Sigmoid colon (tissue), 4 donors: Measurements from ENCODE around the gene WNT11.

ENCODE experiments used
- POLR2A ChIP-seq, 2 donors: fragments of 450-650 bp; IDR thresholded peaks; one replicate each; pipeline ENCODE4 v1.6.1; 2016; ENCODE audit warnings: antibody characterized with exemption in 2 of 2, mild to moderate bottlenecking in 2 of 2, moderate library complexity in 2 of 2
- POLR2AphosphoS5 ChIP-seq, 4 donors: sonication (generic); formaldehyde crosslinking; IDR thresholded peaks; one replicate each; pipeline ENCODE4 v1.6.1; 2017; ENCODE audit warnings: antibody characterized with exemption in 4 of 4
- TF ChIP-seq, protein P1 (sequence below), 4 experiments: fragments of 450-650 bp in 3 of 4; fragments of 200-600 bp in 1 of 4; IDR thresholded peaks; one replicate each; pipeline ENCODE4 v1.5.1; 2016 to 2019; ENCODE audit warnings: antibody characterized with exemption in 4 of 4, mild to moderate bottlenecking in 3 of 4, moderate library complexity in 2 of 4

DNA sequence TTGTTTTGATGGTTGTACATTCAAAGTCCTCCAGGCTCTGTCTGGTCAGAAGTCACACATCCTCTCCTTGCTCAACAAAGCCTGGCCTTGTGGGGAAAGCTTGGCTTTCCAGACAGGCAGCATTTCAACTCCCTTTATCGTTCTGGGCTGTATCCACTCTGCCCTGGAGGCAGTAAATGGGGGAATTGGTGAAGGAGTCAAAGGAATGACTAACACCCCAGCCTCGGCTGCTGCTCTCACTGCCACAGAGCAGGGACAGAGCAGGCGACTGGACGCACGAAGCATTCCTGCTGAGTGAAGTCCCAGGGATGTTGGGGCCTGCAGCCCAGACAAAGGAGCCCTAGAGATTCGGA is 52.8 kb downstream of the WNT11 start:
- TF ChIP-seq POLR2AphosphoS5 (IDR thresholded peaks at IDR 0.05) (no peak), POLR2A (IDR thresholded peaks at IDR 0.05) (no peak)
- TF ChIP-seq, protein P1, sequence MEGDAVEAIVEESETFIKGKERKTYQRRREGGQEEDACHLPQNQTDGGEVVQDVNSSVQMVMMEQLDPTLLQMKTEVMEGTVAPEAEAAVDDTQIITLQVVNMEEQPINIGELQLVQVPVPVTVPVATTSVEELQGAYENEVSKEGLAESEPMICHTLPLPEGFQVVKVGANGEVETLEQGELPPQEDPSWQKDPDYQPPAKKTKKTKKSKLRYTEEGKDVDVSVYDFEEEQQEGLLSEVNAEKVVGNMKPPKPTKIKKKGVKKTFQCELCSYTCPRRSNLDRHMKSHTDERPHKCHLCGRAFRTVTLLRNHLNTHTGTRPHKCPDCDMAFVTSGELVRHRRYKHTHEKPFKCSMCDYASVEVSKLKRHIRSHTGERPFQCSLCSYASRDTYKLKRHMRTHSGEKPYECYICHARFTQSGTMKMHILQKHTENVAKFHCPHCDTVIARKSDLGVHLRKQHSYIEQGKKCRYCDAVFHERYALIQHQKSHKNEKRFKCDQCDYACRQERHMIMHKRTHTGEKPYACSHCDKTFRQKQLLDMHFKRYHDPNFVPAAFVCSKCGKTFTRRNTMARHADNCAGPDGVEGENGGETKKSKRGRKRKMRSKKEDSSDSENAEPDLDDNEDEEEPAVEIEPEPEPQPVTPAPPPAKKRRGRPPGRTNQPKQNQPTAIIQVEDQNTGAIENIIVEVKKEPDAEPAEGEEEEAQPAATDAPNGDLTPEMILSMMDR (IDR thresholded peaks at IDR 0.05): no peak
